GM21576 (cell line): ENCODE measurements around the gene SPX.

ENCODE experiments used
- ATAC-seq: cut with Tn5 transposase; IDR thresholded peaks from one replicate; pipeline ENCODE4 v1.9.1; 2021; ENCODE audit warnings: mild to moderate bottlenecking, moderate library complexity; ENCODE audit not compliant: unreplicated experiment

The SPX gene

GRCh38 chr12:21577516-21577915 lies 51.4 kb downstream of the SPX start:
- no peak for ATAC-seq

- no peak for ATAC-seq
These were observed 54.8 kb downstream of the SPX start for GRCh38 chr12:21580748-21581516.
